Muscle of arm (tissue), 14 donors: ENCODE results near the gene AVPR1A. TPM values are rescaled to one million over a fixed set of nuclear protein-coding genes. Genes with fewer than 3 reads are reported as not detected.
"Not testable (repeated sequence)": the region's sequence is repeated elsewhere in the genome, so short reads cannot be mapped to it uniquely, and the experiment has no call there.

ENCODE experiments used
- DNase-seq: peaks from one replicate; pipeline ENCODE4 v3.0.0-alpha.2; 2013
- long read RNA-seq, 11 donors: transcript quantifications; one replicate each; lab custom pipeline, GENCODE V29; 2026
- polyA plus RNA-seq, 12 donors: library from polyadenylated mRNA; unstranded; fragments of 120-200 nt; gene quantifications; one replicate each; pipeline ENCODE4 v1.2.1, GENCODE V29; 2013; ENCODE audit not compliant: insufficient read length in 12 of 12

AVPR1A gene
- polyA plus RNA-seq = 10 to 100 TPM in 1 of 12 donors, 1 to 10 TPM in 10, not detected in 1; 2.9 to 11.4 (median 5.8) TPM
- long read RNA-seq, donor 1, full-length matches to known transcripts = 1 of 1 reads
- long read RNA-seq, donor 1, partial matches to known transcripts = 0 of 1 reads
- long read RNA-seq, donor 1, other reads (novel, unspliced or antisense) = 0 of 1 reads
- long read RNA-seq, donor 2, full-length matches to known transcripts = 3 of 3 reads
- long read RNA-seq, donor 2, partial matches to known transcripts = 0 of 3 reads
- long read RNA-seq, donor 2, other reads (novel, unspliced or antisense) = 0 of 3 reads
- long read RNA-seq, donor 3, full-length matches to known transcripts = 1 of 1 reads
- long read RNA-seq, donor 3, partial matches to known transcripts = 0 of 1 reads
- long read RNA-seq, donor 3, other reads (novel, unspliced or antisense) = 0 of 1 reads
- long read RNA-seq, donor 4, full-length matches to known transcripts = 2 of 2 reads
- long read RNA-seq, donor 4, partial matches to known transcripts = 0 of 2 reads
- long read RNA-seq, donor 4, other reads (novel, unspliced or antisense) = 0 of 2 reads
- long read RNA-seq, donor 5 = 0 reads
- long read RNA-seq, donor 6, full-length matches to known transcripts = 1 of 1 reads
- long read RNA-seq, donor 6, partial matches to known transcripts = 0 of 1 reads
- long read RNA-seq, donor 6, other reads (novel, unspliced or antisense) = 0 of 1 reads
- long read RNA-seq, donor 7, full-length matches to known transcripts = 3 of 3 reads
- long read RNA-seq, donor 7, partial matches to known transcripts = 0 of 3 reads
- long read RNA-seq, donor 7, other reads (novel, unspliced or antisense) = 0 of 3 reads
- long read RNA-seq, donor 8, full-length matches to known transcripts = 4 of 4 reads
- long read RNA-seq, donor 8, partial matches to known transcripts = 0 of 4 reads
- long read RNA-seq, donor 8, other reads (novel, unspliced or antisense) = 0 of 4 reads
- long read RNA-seq, donor 9, full-length matches to known transcripts = 4 of 4 reads
- long read RNA-seq, donor 9, partial matches to known transcripts = 0 of 4 reads
- long read RNA-seq, donor 9, other reads (novel, unspliced or antisense) = 0 of 4 reads
- long read RNA-seq, donor 10, full-length matches to known transcripts = 5 of 5 reads
- long read RNA-seq, donor 10, partial matches to known transcripts = 0 of 5 reads
- long read RNA-seq, donor 10, other reads (novel, unspliced or antisense) = 0 of 5 reads
- long read RNA-seq, donor 11, full-length matches to known transcripts = 1 of 1 reads
- long read RNA-seq, donor 11, partial matches to known transcripts = 0 of 1 reads
- long read RNA-seq, donor 11, other reads (novel, unspliced or antisense) = 0 of 1 reads

DNA sequence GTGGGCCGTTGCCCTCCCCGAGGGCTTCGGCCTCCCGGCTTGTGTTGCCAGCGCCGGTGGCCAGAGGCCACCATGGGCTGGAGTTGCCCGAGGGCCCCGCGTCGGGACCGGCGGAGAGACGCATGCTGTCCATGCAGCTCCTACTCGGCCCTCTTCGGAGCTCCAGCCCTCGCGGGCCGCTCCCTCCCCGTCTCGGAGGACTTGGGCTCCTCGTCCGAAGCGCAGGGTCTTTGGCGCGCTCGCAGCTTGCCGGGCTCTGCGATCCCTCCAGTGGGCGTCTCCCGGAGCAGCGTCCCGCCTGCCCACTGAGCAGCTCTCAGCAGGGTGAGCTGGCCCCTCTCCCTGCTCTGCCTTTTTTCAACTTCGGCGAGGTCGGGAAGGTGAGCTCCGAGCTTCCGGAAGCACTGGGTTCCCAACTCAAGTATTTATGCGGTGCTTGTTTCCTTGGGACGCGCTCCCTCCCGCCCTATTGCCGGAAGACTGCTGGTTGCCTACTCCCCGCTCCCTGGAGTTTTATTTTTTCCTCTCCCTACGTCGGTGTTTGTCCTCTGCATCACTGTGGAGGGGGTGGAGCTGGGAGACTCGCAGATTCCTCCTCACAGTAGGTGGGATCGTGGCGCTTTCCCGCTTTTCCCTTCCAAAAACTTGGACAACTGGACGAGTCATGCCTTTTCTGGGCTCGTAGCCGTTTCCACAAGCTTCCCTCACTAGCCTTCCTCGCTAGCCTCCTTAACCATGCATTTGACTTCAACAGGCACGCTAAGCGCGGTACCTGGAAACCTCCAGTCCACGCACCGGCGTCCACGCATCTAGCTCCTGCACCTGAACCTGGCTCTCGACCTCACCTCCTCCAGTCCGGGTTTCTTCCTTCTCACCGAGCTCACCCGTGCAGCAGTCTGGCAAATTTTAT, at the start of gene AVPR1A:
TSS of gene AVPR1A (minus strand) at position 489 of the 910 bp plus-strand sequence. CDS start at position 124, 365 bp downstream.
- DNase-seq = no peak

DNA sequence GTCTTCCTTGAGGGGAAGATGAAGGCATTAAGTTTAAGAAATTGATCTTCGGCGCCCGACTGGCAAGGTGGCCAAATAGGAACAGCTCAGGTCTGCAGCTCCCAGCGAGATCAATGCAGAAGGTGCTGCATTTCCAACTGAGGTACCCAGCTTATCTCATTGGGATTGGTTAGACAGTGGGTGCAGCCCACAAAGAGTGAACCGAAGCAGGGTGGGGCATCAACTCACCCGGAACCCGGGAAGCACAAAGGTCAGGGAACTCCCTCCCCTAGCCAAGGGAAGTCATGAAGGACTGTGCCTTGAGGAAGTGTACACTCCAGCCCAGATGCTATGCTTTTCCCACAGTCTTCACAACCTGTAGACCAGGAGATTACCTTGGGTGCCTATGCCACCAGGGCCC, 45.2 kb upstream of the AVPR1A start:
- no peak for DNase-seq

DNA sequence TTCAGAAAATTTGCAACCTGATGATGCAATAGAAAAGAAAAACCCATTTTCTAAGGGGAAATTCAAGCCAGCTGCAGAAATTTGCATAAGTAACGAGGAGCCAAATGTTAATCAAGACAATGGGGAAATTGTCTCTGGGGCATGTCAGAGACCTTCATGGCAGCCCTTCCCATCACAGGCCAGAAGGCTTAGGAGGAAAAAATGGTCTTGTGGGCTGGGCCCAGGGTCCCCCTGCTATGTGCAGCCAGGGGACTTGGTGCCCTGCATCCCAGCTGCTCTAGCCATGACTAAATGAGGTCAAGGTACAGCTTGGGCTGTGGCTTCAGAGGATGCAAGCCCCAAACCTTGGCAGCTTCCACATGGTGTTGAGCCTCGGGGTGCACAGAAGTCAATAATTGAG, 28.2 kb upstream of the AVPR1A start:
- DNase-seq = no peak

DNA sequence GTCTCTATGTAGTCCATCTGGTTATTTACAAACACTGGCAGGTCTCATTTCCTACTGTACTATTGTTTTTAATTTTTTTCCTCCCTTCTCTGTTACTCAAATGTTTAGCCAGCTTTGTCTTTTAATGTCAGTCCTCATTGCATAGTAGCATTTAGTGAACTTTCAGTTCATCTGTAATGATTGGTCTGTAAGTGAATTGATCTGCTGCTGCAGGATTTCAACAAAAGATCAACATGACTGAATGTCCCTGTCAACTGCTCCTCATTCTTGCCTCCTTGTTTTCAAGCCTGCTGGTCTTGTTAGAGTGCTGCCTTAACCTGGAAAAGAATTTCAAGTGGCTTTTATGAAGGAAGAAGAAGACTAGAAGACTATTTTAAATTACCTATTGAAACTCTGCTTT, 19.3 kb upstream of the AVPR1A start:
- DNase-seq = no peak

DNA sequence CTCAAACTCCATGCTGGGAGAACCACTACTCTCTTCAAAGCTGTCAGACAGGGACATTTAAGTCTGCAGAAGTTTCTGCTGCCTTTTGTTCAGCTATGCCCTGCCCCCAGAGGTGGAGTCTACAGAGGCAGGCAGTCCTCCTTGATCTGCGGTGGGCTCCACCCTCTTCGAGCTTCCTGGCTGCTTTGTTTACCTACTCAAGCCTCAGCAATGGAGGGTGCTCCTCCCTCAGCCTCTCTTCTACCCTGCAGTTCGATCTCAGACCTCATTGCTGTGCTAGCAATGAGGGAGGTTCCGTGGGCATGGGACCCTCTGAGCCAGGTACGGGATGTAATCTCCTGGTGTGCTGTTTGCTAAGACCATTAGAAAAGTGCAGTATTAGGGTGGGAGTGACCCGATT, 16.7 kb upstream of the AVPR1A start:
- not testable (repeated sequence) for DNase-seq

DNA sequence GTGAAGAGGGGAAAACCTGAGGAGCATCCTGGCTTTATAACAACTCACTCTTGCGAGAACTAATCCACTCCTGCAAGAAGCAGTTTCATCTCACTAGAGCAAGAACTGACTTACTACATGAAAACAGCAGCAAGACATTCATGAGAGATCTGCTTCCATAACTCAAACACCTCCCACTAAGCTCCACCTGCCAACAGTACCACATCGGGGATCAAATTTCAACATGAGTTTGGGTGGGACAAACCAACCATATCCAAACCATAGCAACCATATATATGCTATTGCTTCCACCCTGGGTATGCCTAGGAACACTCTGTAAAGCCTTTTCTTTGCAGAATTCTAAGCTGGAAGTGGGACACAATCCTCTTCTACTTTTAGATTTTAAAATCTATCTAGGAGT, 13.9 kb upstream of the AVPR1A start:
- DNase-seq = no peak

DNA sequence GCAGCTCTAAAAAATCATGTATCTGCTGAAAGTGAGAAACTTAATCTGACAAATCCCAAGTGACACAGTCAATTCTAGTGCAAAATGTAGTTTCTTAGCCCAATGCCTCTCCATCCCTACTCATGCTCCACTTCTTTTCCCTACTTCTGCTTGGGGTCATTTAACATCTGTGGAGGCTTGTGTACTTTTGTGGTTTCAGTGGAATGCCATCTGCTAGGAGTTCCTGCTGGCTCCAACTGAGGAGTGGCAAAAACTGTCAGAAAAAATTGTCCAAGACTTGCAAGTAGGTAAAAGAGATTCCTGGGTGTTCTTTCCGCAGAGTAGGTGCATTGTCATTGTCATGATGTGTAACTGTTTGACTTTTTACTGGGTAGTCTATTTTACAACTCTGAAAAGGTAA, 12.5 kb upstream of the AVPR1A start:
- DNase-seq = no peak

DNA sequence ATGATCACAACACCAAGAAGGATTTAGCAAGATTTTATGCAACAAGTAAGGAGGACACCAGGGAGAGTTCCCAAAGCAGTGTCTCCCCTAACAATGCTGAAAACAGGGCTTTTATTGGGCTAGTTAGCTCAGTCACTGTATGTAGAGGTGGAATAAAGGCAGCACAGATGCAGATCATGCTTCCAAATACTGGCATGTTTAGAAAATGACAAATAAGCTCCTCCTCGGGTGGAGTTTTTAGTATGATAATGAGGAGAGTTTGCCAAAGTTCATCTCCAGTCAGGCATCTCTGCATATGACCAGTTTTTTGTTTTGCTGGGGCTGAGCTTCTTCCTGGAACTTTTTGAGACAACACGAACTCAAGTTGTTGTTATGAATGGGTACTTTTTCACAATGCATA, 4.4 kb upstream of the AVPR1A start:
- no peak for DNase-seq

DNA sequence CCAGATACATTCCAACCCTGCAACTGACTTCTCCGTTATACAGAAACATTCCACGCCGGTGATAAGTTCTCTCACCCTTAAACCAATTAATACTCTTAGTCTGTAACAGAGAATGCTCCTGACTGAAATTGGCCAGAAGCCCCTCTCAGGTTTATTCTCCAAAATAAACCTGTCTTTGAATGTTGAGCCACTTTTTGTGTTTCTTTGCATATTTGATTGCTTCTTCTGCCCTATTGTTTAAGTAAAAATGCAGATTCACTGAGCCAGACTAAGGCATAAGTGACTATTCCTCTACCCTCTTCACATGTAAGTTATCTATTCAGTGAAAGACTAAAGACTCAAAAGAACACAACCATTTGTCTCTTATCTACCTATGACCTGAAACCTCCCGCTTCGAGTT, 3.6 kb upstream of the AVPR1A start:
- no peak for DNase-seq

DNA sequence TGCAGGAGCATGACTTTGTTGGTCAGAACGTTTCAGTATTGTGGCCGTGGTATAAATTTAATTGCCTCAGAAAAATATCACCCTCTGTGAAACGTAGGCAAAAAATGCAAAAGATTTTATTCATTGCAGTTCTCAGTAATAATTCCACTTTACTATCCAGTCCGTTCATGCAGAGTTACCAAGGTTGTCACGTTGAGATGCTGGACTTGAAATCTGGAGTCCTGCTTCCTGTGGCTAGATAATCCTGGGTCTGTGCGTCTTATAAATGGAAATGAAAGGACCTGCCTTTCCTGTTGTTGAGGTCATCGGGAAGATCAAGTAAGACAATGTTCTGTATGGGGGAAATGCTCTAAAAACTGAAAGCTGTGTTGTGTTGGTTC, 1.3 kb upstream of the AVPR1A start:
- no peak for DNase-seq

DNA sequence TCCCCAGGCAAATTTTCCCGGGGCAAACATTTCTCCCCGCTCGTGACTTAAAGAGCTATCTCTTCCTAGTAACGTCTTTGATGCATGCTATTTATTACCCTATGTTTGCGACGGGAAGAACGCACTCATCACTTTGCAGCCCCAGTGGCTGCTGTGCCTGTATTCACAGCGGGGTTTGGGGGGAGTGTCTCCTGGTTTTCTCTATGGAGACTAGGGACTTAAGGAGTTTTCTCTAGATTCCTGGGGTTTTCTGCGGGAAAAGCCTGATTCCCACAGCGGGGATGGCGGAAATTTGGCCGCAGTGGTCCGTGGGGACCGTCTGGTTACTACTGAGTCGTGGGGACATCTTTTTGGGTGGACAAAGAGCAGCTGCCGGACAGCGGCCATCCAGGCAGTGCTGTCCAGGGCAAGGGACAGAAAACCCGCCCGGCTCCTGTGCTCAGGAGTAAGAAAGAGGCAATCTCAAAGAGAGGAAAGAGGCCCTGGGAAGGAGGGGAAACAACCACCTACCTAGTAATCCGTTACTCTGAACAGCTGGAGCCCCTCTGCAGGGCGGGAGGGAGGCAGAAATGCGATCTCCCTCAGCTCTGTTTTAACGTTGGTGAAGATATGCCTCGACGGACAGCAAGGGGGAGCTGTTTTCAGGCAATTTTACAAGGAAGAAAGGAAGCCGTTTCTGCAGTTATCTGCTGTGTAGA, 771 bp upstream of the AVPR1A start:
- DNase-seq = peak; percentile 54

DNA sequence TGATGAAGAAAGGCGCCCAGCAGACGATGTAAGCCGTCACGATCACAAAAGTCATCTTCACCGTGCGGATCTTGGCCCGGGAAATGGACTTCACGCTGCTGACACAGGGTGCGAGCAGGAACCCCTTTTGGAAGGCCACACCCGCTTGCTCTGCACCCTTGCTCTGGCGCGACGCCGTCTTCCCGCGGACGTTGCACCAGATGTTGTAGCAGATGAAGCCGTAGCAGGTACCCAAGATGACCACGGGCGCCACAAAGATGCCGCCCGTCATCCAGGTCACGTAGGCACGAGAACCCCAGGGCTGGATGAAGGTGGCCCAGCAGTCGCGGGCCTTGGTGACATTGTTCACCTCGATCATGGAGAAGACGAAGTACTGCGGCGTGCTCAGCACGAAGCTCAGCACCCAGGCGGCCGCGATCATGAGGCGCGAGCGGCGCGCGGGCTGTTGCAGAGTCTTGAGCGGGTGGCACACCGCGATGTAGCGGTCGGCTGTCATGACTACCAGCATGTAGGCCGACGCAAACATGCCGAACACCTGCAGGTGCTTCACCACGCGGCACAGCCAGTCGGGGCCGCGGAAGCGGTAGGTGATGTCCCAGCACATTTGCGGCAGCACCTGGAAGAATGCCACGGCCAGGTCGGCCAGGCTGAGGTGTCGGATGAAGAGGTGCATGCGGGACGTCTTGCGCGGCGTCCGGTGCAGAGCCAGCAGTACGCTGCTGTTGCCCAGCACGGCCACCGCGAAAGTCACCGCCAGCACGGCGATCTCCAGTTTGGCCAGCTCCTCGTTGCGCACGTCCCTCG, 890 bp downstream of the AVPR1A start:
- DNase-seq = no peak

DNA sequence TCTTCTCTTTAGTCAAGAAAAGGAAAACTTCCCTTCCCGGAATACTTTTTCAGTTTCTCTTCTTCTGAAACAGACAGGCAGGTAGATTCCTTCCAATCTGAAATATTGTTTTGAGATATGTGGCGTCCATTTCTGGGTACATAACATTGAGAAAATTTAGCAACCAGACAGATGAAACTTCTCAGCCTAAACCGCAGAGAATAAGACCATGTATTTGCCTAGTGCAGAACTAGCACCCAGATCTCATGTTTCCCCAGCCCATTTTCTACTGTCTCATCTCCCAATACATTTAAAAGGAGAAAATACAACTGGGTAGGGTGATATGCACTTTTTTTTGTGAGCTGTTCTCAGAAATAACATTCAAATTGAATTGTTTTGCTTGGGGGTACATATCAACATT, 6.4 kb downstream of the AVPR1A start:
- no peak for DNase-seq

DNA sequence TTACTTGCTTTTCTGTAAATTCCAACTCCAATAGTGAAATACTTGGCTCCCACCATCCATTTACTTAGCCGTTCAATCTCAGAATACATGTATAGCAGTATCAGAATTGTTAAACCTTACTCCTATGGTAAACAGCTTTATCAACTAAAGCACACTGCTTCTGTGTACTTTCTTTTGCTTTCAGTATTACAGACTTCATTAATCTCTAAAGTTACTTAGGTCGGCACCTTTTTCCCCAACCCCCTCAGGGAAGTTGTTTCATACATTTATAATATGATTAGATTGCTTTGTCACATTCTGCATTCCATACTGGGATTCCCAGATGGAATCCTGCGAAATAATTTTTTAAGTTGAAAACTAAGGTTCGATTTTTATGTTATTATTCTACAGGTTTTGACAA, 12.5 kb downstream of the AVPR1A start:
- DNase-seq = no peak

DNA sequence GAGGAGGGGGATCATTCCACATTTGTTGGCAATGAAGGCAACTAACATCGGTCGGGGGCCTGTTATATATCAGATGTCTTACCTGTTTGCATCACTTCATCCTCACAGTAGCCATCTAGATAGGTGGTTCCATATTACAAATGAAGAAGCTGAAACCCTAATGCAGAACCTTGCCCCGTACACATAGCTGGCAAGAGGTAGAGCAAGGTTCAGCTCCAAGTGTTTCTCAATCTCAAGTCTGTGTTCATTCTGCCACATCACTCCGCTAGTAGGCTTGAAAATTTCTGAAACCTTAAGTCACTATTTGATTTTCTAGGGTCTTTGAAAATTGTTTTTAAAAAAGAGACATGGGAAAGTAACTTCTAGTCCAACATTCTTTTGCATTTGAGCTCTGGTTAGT, 17.0 kb downstream of the AVPR1A start:
- no peak for DNase-seq

DNA sequence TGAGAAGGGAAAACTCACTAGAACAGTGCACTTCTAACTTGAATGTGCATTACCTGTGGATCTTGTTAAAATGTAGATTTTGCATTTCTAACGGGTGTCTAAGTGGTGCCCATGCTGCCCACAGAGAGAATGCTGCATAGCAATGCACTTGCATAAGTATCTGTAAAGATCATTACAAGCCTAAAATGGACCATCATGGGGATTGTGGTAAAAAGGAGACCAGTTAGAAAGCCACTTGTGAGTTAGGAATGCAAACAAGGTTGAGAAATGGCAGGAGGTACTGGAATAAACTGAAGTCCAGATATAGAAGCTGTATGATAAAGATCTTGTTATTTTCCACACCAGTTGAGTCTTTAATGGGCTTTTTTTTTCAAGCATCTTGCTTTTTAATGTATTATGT, 18.8 kb downstream of the AVPR1A start:
- no peak for DNase-seq

DNA sequence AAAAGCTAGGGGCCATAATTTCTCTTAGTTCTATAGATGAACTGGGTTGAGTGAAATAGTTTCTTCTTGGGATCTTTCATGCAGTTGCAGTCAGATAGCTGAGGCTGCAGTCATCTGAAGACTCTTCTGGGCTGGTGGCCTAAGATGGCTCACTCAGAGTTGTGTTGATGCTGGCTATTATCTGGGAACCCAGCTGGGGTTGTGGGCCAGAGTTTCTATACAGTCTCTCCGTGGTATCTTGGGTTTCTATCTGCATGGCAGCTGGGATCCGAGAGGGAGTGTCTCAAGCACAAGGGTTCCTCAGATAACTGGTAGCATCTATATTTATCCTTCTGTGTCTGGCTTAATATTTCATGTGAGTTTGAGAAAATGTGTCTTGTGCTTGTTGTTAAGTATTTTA, 21.1 kb downstream of the AVPR1A start:
- no peak for DNase-seq

DNA sequence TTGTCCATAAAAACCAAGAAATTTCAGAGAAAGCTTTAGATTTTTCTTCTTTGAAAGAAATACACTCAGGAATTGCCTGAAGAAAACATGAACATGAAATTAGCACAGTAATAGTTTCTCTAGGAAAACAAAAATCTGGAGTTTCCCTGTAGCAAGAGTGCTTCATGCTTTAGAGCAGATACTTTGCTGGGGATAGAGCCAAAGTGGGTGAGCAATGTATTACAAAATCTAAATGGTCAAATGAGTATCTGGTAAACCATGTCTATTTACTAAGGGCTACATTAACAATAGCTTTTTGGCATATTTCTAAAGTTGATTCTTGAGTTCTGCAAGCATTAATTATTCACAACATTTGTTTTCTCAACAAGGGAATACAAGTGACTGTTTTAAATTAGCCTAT, 26.2 kb downstream of the AVPR1A start:
- DNase-seq = no peak

DNA sequence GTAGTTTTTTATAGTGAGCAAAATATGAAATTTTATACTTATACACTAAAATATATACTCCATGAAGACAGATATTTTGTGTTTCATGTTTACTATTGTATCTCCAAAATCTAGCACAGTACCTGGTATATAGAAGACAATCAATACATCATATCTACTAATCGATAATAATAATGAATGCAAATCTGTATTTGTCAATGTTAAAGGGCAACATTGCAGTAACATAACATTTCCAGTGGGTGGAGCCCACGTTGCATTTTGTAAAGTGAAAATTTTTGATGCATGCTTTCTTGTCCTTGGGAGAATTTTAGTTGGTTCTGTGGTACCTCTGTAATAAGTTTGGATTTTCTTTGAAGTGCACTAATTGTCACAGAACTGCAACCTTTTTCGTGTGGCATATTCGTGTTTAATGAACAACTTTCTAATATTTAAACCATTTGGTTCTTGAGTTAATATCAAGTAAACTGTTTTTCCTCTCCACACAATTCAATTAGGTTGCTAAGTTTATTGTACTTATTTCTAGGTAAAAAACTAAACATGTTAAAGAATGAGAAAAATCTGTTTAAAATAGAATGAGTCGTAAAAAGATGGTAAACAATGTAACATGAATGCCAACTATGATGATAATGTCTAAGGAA, 47.4 kb downstream of the AVPR1A start:
- peak; percentile 16 for DNase-seq
